ENCODE measurements around the gene IRF3. TPM values are rescaled to one million over a fixed set of nuclear protein-coding genes. Genes with fewer than 3 reads are reported as not detected.
A peak's percentile ranks its signal among the peaks of the same experiment; 100 is the strongest.

IRF3 gene
- total RNA-seq, 1 experiment from 2014 or later = 81.7 TPM

DNA sequence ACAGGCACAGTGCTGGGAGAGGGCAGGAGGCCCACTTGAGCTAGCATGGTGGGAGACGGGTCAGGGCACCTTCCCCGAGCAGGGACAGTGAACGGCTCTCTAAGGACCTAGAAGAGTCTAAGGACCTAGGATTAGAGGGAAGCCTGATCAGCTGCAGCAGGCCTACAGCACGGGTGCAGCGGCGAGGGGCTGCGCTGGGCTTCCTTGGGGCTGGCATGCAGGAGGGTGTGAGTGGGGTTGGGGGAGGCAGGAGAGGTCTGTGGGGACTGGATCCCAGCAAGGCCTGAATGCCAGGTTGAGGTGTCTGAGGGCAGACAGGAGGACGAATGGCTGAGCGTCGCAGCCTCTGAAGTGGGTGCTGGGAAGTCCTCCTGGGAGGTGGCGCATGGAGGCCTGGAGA lies 20.1 kb downstream of the IRF3 start:
- no peaks in the 10 kb centered on the region for H3K27me3 ChIP-seq (replicated peaks; ENCODE audit: insufficient read depth, low read depth, low read length, poor library complexity)
- TF ChIP-seq, protein P1, sequence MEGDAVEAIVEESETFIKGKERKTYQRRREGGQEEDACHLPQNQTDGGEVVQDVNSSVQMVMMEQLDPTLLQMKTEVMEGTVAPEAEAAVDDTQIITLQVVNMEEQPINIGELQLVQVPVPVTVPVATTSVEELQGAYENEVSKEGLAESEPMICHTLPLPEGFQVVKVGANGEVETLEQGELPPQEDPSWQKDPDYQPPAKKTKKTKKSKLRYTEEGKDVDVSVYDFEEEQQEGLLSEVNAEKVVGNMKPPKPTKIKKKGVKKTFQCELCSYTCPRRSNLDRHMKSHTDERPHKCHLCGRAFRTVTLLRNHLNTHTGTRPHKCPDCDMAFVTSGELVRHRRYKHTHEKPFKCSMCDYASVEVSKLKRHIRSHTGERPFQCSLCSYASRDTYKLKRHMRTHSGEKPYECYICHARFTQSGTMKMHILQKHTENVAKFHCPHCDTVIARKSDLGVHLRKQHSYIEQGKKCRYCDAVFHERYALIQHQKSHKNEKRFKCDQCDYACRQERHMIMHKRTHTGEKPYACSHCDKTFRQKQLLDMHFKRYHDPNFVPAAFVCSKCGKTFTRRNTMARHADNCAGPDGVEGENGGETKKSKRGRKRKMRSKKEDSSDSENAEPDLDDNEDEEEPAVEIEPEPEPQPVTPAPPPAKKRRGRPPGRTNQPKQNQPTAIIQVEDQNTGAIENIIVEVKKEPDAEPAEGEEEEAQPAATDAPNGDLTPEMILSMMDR (conservative IDR thresholded peaks at IDR 0.05; ENCODE audit: low read depth, low read length) = no peak
- TF ChIP-seq EZH2 (IDR thresholded peaks at IDR 0.05; ENCODE audit: borderline replicate concordance, low read depth, low read length, poor library complexity, severe bottlenecking) = no peak
- ChIA-PET CTCF (no interaction called here), POLR2A (ENCODE audit: low non-redundant PET) (no interaction called here)
- no TSS peak for BruUV-seq (replicated peaks)
- H3K9me3 ChIP-seq (ENCODE audit: low read depth, low read length, poor library complexity, severe bottlenecking) = no peaks in the 10 kb centered on the region
- H3K4me1 ChIP-seq (ENCODE audit: insufficient read depth, low read length, poor library complexity, severe bottlenecking) = peaks cover 20% of the 10 kb centered on the region
- intact Hi-C loops (cut with micrococcal nuclease; ENCODE audit: unreplicated experiment) = no loop called here
- peak overlapping the region; percentile 26 for H3K27ac ChIP-seq (ENCODE audit: low read depth, low read length, poor library complexity, severe bottlenecking)
- no peak for DNase-seq (ENCODE audit: low spot score)
- H3K4me3 ChIP-seq (ENCODE audit: low read depth, low read length, poor library complexity, severe bottlenecking) = no peak overlapping the region
- peaks cover 42% of the 10 kb centered on the region for H3K36me3 ChIP-seq (ENCODE audit: insufficient read depth, low read length, poor library complexity, severe bottlenecking)

DNA sequence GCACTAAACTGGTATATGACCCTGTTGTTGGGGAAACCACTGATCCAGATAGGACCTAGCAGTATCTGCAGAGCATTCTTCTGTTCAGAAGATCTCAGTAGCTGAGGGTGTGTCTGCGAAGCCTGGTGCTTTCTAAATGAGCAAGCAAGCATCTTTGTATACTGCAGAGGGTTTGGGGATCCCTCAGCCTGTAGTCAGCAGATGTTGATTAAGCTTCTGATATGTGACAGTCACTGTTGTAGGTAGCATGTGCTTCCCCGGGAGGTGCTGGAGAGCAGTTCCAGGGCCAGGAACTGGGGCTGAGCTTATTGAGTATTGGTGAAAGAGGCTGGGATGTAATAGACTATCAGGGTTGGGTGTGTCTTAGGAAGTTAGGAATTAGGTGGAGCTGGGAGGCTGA lies 22.2 kb downstream of the IRF3 start:
- Histone ChIP-seq H3K4me3 (ENCODE audit: low read depth, low read length, poor library complexity, severe bottlenecking) (peak overlapping the region; percentile 82), H3K27ac (ENCODE audit: low read depth, low read length, poor library complexity, severe bottlenecking) (peak overlapping the region; percentile 1), H3K4me1 (ENCODE audit: insufficient read depth, low read length, poor library complexity, severe bottlenecking) (peaks cover 30% of the 10 kb centered on the region), H3K27me3 (replicated peaks; ENCODE audit: insufficient read depth, low read depth, low read length, poor library complexity) (no peaks in the 10 kb centered on the region), H3K36me3 (ENCODE audit: insufficient read depth, low read length, poor library complexity, severe bottlenecking) (peaks cover 25% of the 10 kb centered on the region), H3K9me3 (ENCODE audit: low read depth, low read length, poor library complexity, severe bottlenecking) (no peaks in the 10 kb centered on the region)
- BruUV-seq (replicated peaks) = no TSS peak
- POLR2A ChIA-PET (ENCODE audit: low non-redundant PET) = no interaction called here
- intact Hi-C loops (cut with micrococcal nuclease; ENCODE audit: unreplicated experiment) = no loop called here
- DNase-seq (ENCODE audit: low spot score) = no peak
- TF ChIP-seq, protein P1 (conservative IDR thresholded peaks at IDR 0.05; ENCODE audit: low read depth, low read length) = no peak
- TF ChIP-seq EZH2 (IDR thresholded peaks at IDR 0.05; ENCODE audit: borderline replicate concordance, low read depth, low read length, poor library complexity, severe bottlenecking) = no peak
- CTCF ChIA-PET = interaction anchor here (1.2 kb wide), 1 partner anchor 29 kb away, joined by 3 read pairs; no protein-coding TSS in a partner anchor

DNA sequence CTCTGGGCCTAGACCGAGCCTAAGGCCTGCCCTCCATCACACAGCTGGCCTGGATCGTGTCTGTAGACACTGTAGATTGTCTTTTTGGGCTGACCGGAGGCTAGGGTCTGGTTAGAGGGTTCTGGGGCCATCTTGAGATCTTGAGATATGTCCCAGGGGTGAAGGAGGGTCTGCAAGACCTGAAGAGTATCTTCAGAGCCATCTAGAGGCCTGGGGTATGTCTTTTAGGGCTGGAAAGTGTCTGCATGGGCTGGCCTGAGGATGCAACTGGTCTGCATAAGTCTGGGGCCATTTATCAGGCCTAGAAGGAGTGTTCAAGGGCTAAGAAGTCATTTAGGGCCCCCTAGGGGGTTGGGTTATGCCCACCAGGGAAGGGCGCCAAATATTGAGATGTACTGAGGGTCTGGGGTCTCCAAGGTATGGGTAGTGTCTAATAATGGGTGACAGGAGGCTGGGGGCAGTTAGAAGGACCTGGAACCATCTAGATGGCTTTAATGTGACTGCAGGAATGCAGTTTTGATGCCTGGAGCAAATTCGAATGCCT lies 23.1 kb downstream of the IRF3 start:
- no peaks in the 10 kb centered on the region for H3K9me3 ChIP-seq (ENCODE audit: low read depth, low read length, poor library complexity, severe bottlenecking)
- H3K4me1 ChIP-seq (ENCODE audit: insufficient read depth, low read length, poor library complexity, severe bottlenecking) = peaks cover 38% of the 10 kb centered on the region
- DNase-seq (ENCODE audit: low spot score) = peak; percentile 37
- ChIA-PET POLR2A (ENCODE audit: low non-redundant PET) (no interaction called here), CTCF (interaction anchor here (0.5 kb wide), 2 partner anchors 66 to 82 kb away, joined by 3 to 8 read pairs; no protein-coding TSS in a partner anchor)
- H3K27me3 ChIP-seq (replicated peaks; ENCODE audit: insufficient read depth, low read depth, low read length, poor library complexity) = no peaks in the 10 kb centered on the region
- H3K27ac ChIP-seq (ENCODE audit: low read depth, low read length, poor library complexity, severe bottlenecking) = peak overlapping the region; percentile 96
- intact Hi-C loops (cut with micrococcal nuclease; ENCODE audit: unreplicated experiment) = no loop called here
- peaks cover 25% of the 10 kb centered on the region for H3K36me3 ChIP-seq (ENCODE audit: insufficient read depth, low read length, poor library complexity, severe bottlenecking)
- no TSS peak for BruUV-seq (replicated peaks)
- H3K4me3 ChIP-seq (ENCODE audit: low read depth, low read length, poor library complexity, severe bottlenecking) = peak overlapping the region; percentile 82
- TF ChIP-seq EZH2 (IDR thresholded peaks at IDR 0.05; ENCODE audit: borderline replicate concordance, low read depth, low read length, poor library complexity, severe bottlenecking) = no peak

All from A673 (cell line).